Stimulated activated naive CD4-positive, alpha-beta T cell treated with Interleukin-2 at 50 U/mL for 16 hours (primary cell): ENCODE measurements around the gene RUFY4.
A peak's percentile ranks its signal among the peaks of the same experiment; 100 is the strongest.
"Not testable (repeated sequence)": the region's sequence is repeated elsewhere in the genome, so short reads cannot be mapped to it uniquely, and the experiment has no call there.

Source experiments
- DNase-seq: peaks from one replicate; lab custom pipeline; 2025; lab: John Stamatoyannopoulos, UW

RUFY4 gene

DNA sequence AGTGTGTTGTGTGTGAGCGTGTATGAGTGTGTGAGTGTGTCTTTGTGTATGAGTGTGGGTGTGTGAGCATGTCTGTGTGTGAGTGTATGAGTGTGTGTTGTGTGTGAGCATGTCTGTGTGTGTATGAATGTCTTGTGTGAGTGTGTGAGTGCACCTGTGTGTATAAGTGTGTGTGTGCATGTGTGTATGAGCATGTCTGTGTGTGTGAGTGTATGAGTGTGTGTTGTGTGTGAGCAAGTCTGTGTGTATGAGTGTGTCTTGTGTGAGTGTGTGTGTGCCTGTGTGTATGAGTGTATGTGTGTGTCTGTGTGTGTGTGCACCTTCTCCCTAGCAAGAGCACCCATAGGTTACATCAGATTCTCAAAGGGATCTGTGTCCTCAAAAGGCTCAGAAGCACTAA, 37.8 kb upstream of the RUFY4 start:
- DNase-seq, result no peak

DNA sequence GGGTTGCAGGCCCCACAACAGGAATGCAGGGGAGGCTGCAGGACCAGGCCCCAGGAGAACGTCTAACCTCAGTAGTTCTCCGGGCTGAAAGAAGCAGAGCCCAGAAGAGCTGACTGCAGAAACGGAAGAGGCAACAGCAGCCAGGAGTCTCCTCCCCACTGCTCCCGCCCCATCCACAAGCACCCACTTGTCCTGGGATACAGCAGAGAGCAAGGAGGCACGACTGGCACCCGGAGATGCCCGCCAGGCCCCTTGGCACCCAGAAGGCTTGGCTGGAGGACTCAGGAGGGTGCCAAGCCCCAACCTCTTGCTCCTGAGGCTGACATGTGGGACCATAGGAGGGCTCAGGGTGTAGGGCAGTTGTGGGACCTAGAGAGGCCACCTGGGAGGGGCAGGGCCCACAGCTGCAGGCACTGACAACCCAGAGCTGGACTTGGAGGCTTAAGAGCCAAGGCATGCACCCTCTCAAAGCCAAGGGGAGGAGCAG, 37.2 kb upstream of the RUFY4 start:
- no peak for DNase-seq

DNA sequence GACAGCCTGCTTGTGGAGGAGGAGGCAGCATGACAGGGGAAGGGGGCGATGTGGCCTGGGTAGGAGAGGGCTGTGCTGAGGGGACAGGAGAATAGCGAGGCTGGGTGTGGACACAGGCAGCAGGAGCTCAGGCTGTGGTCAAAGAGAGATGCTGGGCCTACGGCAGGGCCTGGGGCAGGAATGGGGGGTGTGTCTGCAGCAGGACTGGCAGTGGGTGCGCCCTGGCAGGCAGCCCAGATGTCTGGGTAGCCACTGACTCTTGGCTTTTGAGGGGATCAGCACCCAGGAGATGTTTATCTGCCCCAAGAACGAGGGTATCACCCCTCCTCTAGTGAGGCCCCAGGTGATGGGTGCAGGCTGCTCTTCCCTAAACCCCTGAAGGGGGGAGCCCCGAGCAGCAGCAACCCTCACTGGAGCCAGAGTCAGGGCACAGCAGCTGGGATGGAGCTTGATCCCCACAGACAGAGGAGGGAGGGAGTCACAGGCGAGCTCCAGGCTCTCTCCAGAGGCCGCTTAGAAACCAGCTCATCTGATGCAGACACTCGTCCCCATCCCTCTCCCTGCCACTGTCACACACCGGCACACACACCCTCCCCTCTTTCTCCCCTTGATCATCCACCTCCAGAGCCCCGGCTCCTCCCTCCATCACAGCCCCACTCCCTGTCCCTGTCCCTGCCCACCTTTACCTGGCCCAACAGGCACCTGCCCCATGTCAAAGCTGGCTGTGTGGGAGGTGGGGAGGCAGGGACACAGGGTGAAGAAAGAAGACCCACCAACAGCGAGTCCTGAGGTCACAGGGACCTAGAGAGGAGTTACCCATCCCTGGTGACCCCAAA, 36.5 kb upstream of the RUFY4 start:
- no peak for DNase-seq

DNA sequence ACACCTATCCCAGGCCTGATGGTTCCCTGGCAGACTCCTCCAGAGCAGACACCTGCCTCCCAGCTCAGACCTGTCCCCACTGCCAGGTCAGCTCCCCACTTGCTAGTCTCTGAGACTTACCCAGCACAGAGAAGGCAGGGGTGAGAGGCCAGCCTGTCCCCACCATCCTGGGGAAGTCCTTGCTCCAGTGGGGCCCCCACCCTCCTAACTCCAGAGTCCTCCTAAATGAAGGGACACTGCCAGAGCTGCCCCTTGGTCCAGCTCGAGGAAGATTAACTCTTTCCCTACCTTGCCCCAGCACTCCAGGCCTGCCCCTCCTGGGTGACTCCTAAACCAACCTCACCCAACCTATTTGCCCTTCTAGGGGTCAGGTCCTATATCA, 35.9 kb upstream of the RUFY4 start:
- DNase-seq, result no peak

DNA sequence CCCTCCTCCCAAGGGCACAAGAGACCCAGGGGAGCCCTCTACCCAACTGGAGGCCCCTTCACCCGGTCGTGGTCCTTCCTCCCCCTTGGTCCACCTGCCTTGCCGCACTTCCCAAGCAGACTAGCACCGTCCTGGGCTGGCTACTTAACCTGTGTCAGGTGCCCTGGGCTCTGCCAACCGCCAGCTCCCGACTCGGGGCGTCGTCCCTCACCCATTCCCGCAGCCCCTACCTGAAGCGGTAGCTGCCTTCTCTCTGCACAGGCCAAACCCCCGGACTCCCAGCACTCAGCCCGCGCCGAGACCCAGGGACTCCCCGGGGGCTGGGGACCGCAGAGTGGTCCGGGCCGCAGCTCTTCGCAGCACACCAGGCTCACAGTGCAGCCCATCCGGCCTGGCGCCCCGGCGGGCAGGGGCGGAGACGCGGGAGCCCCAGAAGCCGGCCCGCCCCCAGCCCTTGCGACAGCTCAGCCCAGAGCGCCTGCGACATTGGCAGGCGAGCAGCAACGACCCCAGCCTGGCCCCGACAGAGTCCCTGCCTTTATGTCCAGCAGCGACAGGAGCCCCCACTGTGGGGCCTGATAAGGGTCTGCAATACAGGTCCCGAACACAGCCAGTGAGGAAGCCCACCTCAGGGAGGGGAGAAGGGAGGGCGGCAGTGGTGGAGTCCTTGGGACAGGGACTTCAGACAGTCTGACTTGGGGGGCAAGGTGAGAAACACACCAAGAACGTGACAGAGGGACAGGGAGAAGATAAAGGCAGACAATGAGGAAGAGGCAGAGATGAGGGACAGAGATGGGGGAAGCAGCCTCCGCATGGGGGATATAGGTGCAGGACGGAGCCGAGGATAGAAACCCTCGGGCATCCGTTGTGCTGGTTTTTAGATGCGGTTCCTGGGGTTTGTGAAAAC, 35.2 kb upstream of the RUFY4 start:
- no peak for DNase-seq

DNA sequence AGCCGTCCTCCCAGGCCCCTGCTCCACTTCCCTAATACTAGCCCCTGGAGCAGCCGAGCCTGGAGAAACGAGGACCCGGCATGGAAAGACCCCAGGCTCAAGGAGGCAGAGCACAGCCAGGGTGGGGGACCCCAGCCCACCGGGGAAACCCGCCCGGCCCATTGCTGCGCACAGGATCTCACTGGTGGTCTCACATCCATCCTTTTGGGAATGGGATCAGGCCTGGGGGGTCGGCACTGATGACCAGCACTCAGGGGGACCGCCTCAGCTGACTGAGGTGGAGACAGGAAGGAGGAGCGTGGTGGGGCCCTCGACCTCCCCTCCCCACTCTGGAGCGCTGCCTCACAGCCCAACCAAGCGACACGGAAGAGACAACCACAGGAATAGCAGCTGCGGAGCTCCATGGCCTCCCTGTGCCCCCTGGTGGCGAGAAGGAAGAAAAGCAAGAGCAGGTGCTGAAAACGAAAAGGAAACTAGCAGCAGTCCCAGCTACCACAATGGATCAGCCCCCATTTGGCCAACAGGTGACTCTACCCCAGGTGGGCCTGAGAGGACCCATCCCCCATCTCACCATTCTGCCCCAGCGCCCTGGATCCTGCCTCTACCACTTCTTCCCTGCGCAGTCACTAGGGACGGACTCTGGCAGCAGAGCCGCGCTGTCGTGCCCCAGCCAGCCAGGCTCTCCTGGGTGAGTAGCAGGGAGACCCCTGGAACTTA, 34.4 kb upstream of the RUFY4 start:
- DNase-seq, result peak; percentile 47

DNA sequence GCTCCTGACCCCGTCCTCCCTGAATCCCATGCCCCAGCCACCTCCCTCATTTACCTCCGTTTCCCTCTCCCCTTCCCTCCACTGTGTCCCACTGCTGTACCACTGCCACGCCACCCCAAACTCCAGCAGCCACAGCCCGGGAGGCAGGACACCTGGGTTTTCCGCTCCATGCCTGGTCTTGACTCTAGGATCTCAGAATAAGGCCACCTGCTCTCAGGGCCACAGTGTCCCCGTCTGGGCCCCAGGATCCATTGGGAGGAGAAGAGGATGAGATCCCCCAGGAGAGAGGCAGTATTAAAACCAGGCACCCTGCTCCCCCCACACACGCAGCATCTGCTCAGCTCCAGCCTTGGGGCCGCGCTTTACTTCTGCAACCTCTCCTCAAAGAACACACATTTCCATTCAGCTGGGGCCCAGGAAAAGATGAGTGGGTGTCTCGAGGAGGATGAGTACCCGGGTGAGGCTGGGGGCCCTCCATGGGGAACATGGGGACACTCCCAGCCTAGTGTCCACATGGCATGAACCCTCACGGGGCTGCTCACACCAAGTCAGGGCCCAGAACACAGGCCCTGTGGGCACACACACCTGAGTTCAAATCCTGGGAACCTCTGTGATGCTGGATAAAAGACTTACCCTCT, 33.5 kb upstream of the RUFY4 start:
- no peak for DNase-seq

DNA sequence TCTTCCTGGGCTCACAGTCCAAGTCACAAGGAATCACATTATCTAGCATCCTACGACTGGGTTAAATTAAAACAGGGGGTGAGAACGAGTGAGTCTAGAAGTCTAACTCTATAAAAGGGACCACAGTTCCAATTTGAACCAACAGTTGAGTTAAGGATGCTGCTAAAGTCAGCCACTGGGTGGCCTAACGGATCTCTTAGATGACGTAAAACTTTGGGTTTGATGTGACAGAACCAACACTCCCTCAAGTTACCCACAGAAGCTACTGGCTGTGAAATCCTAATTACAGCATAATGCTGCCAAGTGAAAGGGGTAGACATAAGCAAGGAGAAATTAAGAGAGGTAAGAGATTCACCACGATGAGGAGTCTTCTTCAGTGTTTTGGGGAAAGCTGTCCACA, 32.7 kb upstream of the RUFY4 start:
- DNase-seq, result no peak

DNA sequence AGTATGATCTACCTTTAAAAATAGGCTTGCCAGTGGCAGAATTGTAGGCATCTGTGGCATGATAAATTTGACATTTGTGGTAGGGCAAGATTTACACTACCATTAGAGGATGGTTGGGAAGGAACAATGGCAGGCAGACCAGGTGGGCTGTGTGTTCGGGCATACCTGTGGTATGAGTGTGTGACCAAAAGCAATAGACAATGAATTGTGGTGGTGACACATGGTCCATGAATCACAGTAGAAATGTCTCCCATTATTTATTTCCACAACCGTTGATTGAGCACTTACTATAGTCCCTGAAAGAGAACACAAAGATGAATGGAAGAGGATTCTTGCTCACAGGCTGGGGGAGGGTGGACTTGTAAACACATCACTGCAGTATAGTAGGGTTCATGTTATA, 29.9 kb upstream of the RUFY4 start:
- no peak for DNase-seq

DNA sequence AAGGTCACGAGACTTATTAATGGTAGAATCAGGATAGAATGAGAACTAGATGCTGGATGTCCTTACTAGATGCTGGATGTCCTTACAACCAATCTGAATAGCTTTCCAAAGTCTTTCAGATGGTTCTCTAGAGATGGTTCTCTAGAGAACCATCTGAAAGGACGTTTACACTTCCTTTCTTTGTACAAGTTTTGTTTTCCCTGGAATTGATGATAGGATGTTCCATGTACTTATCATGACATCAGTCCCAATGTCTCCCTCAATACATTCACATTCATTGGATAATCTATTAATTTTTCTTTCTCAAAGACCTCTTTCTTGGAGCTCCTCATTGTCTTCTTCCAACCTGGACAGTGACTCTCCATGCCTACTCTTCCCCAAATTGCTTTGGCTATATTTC, 28.2 kb upstream of the RUFY4 start:
- DNase-seq, result no peak

DNA sequence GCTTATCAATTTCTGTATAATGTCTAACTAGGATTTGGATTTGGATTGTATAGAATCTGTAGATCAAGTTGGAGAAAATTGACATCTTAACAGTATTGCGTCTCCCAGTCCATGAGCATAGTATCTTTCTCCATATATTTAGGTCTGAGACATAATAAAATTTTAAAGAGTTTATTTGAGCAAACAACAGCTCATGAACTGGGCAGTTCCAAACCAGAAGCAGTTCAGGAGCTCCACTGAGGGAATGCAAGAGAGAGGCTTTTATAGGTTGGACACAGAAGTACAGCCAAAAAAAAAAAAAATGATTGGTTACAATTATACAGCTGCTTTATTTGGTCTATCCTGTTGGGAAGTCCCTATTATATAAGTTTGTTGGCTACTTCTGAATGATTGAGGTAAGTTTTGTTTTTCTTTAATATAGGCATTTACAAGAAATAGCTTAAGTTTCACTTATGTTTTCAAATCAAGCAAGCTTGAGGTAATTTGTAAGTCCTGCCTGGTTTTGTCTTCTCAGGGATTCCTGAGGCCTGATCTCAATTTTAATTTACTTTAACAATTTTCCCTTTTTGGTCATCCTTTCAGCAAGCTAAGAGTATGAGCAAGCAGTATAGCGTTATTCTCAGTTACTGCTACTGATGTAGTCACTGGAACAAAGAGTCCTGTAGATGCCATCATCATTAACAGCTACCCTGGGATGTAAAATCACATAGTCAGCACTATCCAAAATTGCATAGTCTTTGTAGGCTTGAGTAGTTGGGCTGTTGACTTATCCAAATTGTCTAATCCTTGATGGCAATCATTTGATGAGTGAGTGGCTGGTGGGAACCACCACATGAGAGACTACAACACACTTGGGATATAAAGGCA, 27.5 kb upstream of the RUFY4 start:
- DNase-seq, result no peak

DNA sequence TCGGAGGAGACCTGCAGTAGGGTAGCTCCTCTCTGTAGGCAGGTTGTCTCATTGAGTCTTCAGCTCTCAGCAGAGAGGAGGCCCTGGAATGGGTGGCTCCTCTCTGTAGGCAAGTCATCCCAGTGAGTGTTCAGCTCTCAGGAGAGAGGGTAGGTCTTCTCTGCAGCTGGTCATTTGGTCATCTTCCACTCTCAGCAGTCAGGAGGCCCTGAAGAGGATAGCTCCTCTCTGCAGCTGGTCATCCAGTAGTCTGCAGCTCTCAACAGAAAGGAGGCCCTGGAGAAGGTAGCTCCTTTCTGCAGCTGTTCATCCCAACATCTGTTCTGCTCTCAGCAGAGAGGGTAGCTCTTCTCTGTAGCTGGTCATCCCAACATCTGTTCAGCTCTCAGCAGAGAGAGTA, 26.0 kb upstream of the RUFY4 start:
- no peak for DNase-seq

DNA sequence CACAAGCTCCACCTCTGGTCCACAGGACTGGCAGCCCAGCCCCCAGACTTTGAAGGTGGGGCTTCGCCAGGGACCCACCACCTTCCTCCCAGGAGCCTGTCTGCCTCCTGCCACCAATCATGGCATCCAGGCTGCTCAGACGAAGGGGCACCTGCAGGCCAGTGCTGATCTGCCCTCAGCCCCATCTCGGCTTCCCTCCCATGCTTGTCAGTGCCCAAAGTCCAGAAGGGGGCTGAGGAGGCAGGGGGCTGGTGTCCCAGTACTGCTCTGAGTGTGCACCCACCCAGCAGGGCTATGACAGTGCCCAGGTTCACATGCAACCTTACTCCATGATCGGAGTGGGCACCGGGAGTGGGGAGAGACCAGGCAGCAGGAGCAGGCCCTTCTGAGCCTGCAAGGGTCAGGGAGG, 25.3 kb upstream of the RUFY4 start:
- no peak for DNase-seq

DNA sequence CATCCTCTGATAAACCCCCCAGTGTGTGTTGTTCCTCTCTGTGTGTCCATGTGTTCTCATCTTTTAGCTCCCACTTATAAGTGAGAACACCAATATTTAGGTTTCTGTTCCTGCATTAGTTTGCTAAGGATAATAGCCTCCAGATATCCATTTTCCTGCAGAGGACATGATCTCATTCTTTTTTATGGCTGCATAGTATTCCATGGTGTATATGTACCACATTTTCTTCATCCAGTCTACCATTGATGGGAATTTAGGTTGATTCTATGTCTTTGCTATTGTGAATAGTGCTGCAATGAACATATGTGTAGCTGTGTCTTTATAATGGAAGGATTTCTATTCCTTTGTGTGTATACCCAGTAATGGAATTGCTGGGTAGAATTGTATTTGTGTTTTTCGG, 24.5 kb upstream of the RUFY4 start:
- not testable (repeated sequence) for DNase-seq

DNA sequence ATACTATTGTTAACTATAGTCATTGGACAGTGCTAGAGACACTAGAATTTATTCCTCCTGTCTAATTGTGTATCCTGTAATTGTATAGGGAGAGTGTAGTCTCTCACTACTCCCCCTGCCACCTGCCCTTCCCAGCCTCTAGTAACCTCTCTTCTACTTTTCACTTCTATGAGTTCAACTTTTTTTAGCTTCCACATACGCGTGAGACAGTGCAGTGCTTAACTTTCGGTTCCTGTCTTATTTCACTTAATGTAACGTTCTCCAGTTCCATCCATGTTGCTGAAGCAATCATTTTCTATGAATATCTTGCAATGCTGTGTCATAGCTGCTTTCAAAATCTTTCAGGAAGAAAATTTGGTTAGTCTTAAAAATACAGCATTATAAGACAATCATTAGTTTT, 22.8 kb upstream of the RUFY4 start:
- DNase-seq, result no peak

DNA sequence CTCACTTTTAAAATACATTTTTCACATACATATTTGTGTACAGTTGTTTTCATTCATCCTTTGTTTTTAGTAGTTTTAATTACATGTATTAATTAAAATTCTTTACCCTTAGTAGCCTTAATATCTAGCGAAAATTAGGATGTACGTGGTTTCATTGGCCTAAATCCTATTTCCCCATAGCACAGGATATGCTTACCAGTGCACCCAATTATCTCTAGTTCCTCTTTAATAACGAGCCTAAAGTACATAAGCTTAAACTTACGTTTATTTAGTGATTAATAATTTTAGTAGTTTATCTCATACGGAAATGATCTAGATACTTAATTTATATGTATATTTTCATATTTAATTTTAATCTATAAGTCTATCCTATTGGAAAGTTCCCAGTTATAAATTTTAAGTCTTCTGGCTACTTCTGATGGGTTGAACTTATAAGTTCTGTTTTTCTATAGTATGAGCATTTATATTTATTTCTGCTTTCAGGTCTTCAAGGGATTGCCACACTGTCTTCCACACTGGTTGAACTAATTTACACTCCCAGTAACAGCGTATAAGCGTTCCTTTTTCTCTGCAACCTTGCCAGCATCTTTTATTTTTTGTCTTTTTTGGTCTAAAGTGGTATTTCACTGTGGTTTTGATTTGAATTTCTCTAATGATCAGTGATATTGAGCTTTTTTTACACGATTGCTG, 21.4 kb upstream of the RUFY4 start:
- DNase-seq, result no peak

DNA sequence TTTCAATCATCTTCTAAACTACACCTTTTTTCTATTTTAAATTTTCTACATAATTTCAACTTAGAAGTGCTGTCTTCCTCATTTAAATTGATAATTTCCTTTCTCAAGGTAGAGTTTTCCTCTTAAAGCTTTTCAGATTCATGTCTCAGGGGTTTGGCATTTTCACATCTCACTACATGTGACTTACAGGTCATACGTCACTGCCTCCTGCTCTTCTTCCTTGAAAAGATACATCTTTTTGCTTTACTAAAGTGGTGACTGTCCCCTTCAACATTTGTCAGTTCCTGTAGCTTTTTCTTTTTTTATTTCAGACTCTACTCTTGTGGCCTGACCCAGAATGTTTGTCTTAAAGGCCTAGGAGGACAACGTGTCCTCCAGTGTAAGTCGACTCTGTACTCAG, 17.1 kb upstream of the RUFY4 start:
- DNase-seq, result no peak

DNA sequence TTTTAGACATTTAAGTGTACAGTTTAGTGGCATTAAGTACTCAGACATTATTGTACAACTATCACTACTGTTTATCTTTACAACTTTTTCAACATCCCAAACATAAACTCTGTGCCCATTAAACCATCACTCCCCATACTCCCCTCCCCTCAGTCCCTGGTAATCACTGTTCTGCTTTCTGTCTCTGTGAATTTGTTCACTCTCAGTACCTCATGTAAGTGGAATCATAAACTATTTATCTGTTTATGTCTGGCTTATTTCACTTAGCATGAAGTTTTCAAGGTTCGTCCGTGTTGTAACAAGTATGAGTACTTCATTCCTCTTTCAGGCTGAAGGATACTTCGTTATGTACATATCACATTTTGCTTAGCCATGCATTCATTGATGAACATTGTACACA, 9.8 kb upstream of the RUFY4 start:
- no peak for DNase-seq

DNA sequence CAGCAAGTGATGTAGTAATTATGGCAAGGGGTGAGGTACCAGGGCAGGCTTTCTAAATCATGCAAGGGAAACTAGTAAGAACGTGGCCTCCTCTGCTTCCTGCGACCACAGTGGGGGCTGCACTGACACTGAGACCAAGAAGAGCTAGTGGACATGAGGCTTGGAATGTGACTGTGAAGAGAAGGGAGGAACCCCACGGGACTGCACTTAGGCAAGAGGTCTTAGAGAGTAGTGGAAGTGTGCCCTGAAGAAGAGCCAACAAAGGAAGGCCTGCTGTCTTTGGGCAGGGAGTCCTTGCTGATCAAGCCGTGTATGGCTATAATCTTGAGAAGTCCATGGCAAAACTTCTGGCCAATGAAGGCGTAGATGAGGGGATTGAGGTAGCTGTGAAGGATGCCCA, 8.9 kb upstream of the RUFY4 start:
- no peak for DNase-seq

DNA sequence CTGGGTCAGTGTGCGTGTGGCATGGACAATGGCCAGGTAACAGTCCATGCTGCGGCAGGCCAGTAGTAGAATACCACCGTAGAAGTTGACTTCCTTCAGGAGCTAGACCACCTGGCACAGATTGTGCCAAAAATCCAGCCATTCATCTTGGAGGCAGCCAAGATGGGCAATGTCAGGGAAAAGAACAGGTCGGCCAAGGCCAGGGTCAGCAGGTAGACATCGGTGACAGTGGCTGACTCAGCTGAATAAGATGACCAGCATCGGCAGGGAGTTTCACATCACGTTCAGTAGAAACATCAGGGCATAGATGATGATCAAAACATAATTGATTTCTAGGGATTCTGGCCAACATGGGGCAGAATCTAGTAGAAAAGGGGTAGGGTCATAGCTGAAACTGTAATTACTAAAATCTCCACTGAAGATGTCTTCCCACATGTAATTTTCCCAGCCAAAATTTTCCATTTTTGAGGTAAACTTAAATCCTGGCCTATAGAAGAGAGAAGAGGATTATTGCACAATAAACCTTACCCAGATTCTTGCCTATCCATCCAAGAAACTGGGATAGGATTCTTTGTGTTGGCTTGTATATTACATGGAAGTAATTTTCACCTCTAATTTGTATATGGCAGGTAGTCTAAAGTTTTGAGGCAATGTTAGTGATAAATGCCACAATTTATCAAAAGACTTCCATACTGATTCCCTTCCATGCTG, 7.9 kb upstream of the RUFY4 start:
- no peak for DNase-seq
